NCI-H82 (cell line): ENCODE results near the gene THBS2.
"Not testable (repeated sequence)": the region's sequence is repeated elsewhere in the genome, so short reads cannot be mapped to it uniquely, and the experiment has no call there.

ENCODE experiments used
- DNase-seq: peaks from one replicate; lab custom pipeline; 2025; lab: John Stamatoyannopoulos, UW

THBS2 gene

DNA sequence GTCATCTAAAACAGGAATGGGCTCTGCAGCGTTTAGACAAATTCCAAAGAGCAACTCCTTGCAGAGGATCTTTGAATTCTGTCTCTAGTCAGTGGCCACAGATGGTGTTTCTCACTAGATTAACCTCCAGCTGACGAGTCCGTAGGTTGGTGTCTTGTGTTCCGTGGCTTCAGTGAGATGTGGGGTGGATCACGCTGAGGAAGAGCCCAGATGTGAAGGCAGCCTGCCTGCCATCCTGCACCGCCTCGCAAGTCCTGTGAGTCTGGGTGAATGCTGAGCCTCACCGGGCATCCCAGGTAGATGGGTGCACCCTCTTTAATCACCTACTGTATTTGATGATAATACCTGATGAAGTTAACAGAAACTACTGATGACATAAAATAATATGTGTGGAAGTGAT is 70.4 kb downstream of the THBS2 start:
- DNase-seq, result no peak

DNA sequence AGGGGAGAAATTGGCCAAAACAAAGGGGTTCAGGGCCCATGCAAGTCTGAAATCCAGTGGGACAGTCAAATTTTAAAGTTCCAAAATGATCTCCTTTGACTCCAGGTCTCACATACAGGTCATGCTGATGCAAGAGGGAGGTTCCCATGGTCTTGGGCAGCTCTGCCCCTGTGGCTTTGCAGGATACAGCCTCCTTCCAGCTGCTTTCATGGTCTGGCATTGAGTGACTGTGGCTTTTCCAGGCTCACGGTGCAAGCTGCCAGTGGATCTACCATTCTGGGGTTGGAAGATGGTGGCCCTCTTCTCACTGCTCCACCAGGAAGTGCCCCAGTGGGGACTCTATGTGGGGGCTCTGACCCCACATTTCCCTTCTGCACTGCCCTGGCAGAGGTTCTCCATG is 73.8 kb downstream of the THBS2 start:
- DNase-seq, result not testable (repeated sequence)

- DNase-seq, result no peak
Observed at GRCh38 chr6:169177516-169178166, 76.0 kb downstream of the THBS2 start.

- no peak for DNase-seq
Observed at GRCh38 chr6:169176361-169176991, 77.2 kb downstream of the THBS2 start.

DNA sequence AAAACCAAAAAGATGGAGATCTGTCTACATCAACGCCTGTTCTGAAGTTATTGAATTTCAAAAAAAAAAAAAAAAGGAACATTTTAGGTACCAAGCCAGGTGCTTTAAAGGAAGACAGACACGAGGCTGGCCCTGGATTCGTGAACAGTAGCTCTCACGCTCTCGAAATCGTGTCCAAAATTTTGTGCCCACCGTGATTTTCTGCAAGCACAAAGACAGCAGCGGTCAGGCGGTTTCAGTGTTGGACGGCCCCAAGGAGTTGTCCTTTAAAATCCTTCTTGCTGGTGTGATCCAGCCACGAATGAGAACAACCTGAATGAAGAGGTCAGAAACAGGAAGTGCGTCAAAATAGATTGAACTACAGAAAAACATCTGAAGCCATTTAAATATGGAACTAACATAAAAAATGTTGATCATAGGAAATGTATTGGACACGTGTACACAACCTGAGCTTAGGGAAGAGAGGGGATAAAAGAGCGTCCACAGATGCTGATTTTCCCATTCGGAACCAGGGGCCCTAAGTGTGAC is 78.2 kb downstream of the THBS2 start:
- DNase-seq, result no peak

- no peak for DNase-seq
Observed at GRCh38 chr6:169174516-169175359, 78.9 kb downstream of the THBS2 start.

DNA sequence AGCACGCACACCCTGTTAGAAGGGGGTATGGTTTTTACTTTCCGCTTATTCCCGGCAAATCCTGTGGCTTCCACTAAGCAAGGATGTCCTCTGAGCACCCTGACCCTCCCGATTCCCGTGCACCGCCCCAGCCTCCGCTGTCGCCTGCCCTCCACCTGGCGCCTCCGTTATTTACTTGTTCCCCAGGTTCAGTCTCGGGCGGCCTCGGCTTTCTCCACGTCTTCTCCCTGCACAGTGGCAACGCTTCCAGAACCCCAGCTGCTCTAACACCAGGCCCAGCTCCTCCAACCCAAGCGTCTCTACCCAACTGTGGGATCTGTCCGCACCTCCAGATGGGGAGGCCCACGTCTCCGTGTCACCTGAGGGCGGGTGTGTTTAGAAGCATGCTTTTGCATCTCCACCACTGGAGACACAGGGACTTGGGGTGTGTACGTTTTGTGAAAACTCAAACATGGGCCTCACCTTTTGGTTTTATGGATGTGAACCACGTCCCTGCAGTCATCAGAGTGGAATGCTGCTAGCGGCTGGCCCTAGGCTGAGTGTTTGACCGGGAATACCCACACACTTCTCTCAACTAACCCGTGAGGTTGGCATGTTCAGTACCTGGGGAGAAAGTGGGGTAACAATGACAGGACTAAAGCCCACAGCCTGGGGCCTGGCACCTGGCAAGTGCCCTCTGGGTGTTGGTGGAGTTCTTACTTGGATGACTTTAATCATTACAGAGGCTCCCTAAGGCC is 79.9 kb downstream of the THBS2 start:
- DNase-seq, result no peak

DNA sequence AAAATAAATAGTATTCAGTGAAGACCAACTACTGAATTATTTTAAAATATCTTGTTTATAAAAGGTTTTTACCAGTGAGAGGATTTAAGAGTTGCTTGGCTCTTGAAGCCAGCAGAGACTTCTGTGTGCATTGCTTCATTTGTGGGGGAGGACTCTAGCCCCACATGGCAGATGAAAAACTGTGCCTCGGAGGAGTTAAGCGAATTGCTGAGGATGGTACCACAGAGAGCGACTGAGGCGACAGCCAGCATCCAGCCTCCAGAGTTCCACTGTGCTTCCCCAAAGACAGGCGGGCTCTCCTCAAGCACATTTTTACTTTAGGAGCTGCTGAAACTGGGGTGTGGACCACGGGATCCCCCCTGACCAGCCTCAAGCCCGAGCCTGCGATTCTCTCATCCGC is 80.7 kb downstream of the THBS2 start:
- no peak for DNase-seq

DNA sequence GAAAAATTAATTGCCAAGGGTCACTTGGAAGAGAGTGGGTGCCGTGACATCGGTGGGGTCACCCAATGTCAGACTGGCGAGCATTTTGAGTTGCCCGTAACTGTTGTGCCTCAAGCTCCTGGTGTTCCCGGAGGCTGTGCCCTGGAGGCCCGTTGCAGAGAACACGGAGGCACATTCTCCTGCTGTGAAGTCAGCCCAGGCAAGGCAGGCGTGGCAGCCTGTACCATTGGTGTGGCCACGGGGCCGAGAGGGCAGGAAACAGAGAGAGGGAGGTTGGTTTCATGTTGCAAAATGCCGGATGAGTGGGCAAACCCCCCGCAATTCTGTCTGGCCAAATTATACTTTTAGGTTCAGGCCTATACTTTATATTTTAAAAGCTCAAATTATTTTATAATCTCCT is 81.2 kb downstream of the THBS2 start:
- DNase-seq, result no peak

GRCh38 chr6:169171951-169172350 is 81.7 kb downstream of the THBS2 start:
- DNase-seq, result no peak

- no peak for DNase-seq
Observed at GRCh38 chr6:169171016-169171415, 82.6 kb downstream of the THBS2 start.

GRCh38 chr6:169170583-169170955 is 83.1 kb downstream of the THBS2 start:
- DNase-seq, result no peak

DNA sequence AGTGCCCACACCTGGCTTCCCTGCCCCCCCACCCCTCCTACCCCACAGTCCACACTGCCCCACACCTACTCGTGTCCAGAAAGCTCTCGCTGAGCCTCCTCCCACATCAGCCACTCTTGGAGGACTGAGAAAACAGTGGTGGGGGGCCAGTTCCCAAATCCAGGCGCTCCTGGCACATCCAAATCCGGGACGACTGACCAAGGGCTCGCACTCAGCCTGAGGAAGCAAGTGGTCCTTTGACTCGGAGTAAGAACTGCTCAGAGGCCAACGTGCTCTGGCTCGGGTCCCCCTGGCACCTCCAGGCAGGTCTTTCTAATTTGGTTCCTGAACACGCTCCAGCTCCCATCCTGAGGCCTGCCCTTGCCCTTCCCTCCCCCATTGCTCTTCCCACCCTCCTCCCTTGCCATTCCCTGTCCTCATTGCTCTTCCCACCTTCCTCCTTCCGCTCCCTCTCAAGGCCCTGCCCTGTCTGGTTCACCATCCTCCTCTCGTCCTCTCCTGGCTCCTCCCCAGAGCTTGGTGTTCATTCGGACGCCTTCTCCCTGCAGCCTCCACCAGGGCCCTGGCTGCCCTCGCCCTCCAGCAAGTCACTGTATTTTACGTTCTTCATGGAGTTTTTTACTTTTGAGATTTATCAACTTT is 83.6 kb downstream of the THBS2 start:
- no peak for DNase-seq

GRCh38 chr6:169169375-169169774 is 84.3 kb downstream of the THBS2 start:
- DNase-seq, result no peak

DNA sequence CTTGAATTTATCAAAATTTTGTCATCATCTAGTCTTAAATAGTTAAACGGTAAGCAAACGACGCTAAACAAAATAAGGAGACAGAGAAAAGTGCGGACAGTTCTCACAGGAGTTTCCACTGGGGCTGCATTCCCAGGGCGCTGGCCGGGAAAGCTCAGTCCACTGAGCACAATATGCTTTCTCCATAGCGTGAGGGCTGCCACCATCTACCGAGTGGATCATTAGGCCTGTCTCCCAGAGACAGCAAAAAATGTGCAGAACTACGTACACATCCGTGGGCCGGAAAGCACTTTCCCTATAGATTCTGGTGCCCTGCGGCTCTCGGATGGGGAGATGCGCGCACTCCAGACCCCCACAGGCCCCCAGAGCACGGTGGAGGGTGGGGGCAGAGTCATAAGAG is 84.9 kb downstream of the THBS2 start:
- no peak for DNase-seq

DNA sequence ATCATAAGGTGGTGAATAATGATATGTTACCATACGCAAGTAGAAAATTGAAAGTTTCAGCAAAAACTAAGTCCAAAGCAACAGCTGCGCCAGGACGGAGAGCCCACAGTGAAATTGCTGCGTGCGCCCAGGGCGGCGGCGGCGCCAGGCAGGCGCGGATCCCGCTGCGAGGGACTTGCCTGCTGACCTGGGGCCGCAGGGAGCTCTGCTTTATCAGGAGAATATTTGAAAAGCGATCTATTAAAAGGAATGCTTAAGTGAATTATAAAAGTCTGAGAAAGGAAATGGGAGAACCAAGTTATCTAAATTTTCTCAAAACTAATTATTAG is 85.4 kb downstream of the THBS2 start:
- DNase-seq, result no peak

GRCh38 chr6:169167581-169168301 is 85.9 kb downstream of the THBS2 start:
- DNase-seq, result no peak

- DNase-seq, result no peak
Observed at GRCh38 chr6:169166896-169167580, 86.6 kb downstream of the THBS2 start.
